ENCODE results near the gene SLC25A12. TPM values are rescaled to one million over a fixed set of nuclear protein-coding genes. Genes with fewer than 3 reads are reported as not detected.

The SLC25A12 gene
- total and polyA plus RNA-seq, 2 donors (not counting 3 experiments of a cell fraction or from before 2014, with no cell fraction given) = 13.6 to 17.1 TPM

DNA sequence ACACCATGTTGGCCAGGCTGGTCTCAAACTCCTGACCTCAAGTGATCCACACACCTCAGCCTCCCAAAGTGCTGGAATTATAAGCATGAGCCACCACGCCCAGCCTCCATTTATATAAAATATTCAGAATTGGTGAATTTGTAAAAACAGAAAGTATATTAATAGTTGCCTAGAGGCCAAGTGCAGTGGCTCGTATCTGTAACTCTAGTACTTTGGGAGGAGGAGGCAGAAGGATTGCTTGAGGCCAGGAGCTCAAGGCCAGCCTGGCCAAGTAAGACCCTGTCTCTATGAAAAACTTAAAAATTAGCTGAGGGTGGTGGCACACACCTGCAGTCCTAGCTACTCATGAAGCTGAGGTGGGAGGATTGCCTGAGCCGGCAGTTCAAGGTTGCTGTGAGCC lies 89.6 kb downstream of the SLC25A12 start:
- no TSS peak for BruUV-seq (replicated peaks)

More for the DNA sequence above, 89.6 kb downstream of the SLC25A12 start:
- no peak for DNase-seq (ENCODE audit: low read depth, low spot score)
- Histone ChIP-seq H3K4me1 (ENCODE audit: control insufficient read depth, extremely low read depth, insufficient read depth, low read length) (peaks cover 6% of the 10 kb centered on the region), H2AFZ (ENCODE audit: low read depth, low read length) (no peak overlapping the region), H3K9me3 (replicated peaks; ENCODE audit: control insufficient read depth, insufficient read depth, low read length) (no peaks in the 10 kb centered on the region), H3K4me3 (replicated peaks in 1 of 3; ENCODE audit: insufficient read depth in 1 of 3, low read depth in 1 of 3, low read length in 3 of 3) (no peak overlapping the region), H3K9me1 (replicated peaks; ENCODE audit: control insufficient read depth, extremely low read depth, insufficient read depth, low read length) (no peaks in the 10 kb centered on the region), H3K9ac (replicated peaks; ENCODE audit: extremely low read depth, insufficient read depth, low read length) (no peak overlapping the region), H3K4me2 (ENCODE audit: insufficient read depth, low read length) (no peak overlapping the region), H3K36me3 (ENCODE audit: control insufficient read depth in 2 of 2, extremely low read depth in 1 of 2, insufficient read depth in 2 of 2, low read length in 2 of 2) (no peaks in the 10 kb centered on the region), H3K27ac (ENCODE audit: insufficient read depth, low read depth, low read length) (no peak overlapping the region), H3K27me3 (ENCODE audit: control insufficient read depth in 2 of 2, insufficient read depth in 2 of 2, low read length in 2 of 2) (no peaks in the 10 kb centered on the region), H3K79me2 (ENCODE audit: control insufficient read depth, insufficient read depth, low read length) (no peaks in the 10 kb centered on the region), H4K20me1 (replicated peaks; ENCODE audit: control insufficient read depth, extremely low read depth, insufficient read depth, low read length) (no peaks in the 10 kb centered on the region)
- intact Hi-C loops (cut with micrococcal nuclease) = no loop called here
- FAIRE-seq = no peak
- dilution Hi-C loops (cut with MboI; ENCODE audit: extremely low pct_ligation_motif_present, low sequenced_read_pairs) = no loop called here
- no peak for TF ChIP-seq GATA2 (IDR thresholded peaks at IDR 0.05; ENCODE audit: insufficient read depth, insufficient read length, low read depth, low read length)
- no peak for TF ChIP-seq MYC (IDR thresholded peaks at IDR 0.05; ENCODE audit: low read depth, low read length)
- TF ChIP-seq FOS (IDR thresholded peaks at IDR 0.05; ENCODE audit: borderline replicate concordance, insufficient read depth, low read length) = no peak
- TF ChIP-seq EZH2 (IDR thresholded peaks at IDR 0.05; ENCODE audit: borderline replicate concordance, low read depth, low read length, severe bottlenecking) = no peak
- no peak for TF ChIP-seq JUN (IDR thresholded peaks at IDR 0.05; ENCODE audit: borderline replicate concordance, insufficient read depth, insufficient read length, low read depth)
- TF ChIP-seq, protein P1, sequence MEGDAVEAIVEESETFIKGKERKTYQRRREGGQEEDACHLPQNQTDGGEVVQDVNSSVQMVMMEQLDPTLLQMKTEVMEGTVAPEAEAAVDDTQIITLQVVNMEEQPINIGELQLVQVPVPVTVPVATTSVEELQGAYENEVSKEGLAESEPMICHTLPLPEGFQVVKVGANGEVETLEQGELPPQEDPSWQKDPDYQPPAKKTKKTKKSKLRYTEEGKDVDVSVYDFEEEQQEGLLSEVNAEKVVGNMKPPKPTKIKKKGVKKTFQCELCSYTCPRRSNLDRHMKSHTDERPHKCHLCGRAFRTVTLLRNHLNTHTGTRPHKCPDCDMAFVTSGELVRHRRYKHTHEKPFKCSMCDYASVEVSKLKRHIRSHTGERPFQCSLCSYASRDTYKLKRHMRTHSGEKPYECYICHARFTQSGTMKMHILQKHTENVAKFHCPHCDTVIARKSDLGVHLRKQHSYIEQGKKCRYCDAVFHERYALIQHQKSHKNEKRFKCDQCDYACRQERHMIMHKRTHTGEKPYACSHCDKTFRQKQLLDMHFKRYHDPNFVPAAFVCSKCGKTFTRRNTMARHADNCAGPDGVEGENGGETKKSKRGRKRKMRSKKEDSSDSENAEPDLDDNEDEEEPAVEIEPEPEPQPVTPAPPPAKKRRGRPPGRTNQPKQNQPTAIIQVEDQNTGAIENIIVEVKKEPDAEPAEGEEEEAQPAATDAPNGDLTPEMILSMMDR (IDR thresholded peaks at IDR 0.05; ENCODE audit: extremely low read depth in 1 of 2, insufficient read depth in 1 of 2, low read depth in 1 of 2, low read length in 2 of 2) = no peak
- no peak for TF ChIP-seq POLR2AphosphoS5 (IDR thresholded peaks at IDR 0.05; ENCODE audit: insufficient read depth, low read depth, low read length)
- no peak for TF ChIP-seq POLR2A (IDR thresholded peaks at IDR 0.05; ENCODE audit: low read depth, low read length)
- TF ChIP-seq MAX (IDR thresholded peaks at IDR 0.05; ENCODE audit: insufficient read depth, insufficient read length) = no peak
- ChIA-PET CTCF (interaction anchor here (1.7 kb wide), 1 partner anchor 13 kb away, joined by 8 read pairs; no protein-coding TSS in a partner anchor), POLR2A (no interaction called here)
